Neural progenitor cell (in vitro differentiated cells): ENCODE results near the gene ANAPC16. TPM values are rescaled to one million over a fixed set of nuclear protein-coding genes. Genes with fewer than 3 reads are reported as not detected.

Experiments
- small RNA-seq: library from RNA; depleted of rRNA; stranded (forward); fragments of <200 nt; gene quantifications from one replicate; pipeline ENCODE3, GENCODE V24; 2015
- total RNA-seq: library from RNA; depleted of rRNA; stranded (reverse); fragments of >200 nt; gene quantifications from 2 replicates; pipeline ENCODE4 v1.2.3, GENCODE V29; 2015; ENCODE audit warnings: low replicate concordance

The ANAPC16 gene
- total RNA-seq, 1 donor from 2014 or later, result 217 TPM

Small RNA genes within 50 kb of the gene (small RNA-seq; reads per million reads assigned to genes)
- gene RF00019 (not detected), gene RF00340 (not detected)

Other genes with a start within 250 kb of the ANAPC16 start
- 1.9 and 3.2 TPM in 2 replicates for gene SPOCK2, start 127.5 kb upstream of the ANAPC16 start, total RNA-seq
- gene ASCC1, start 264 bp downstream of the ANAPC16 start, total RNA-seq, result 41.8 and 49.5 TPM in 2 replicates
- gene DDIT4, start 57.9 kb downstream of the ANAPC16 start, total RNA-seq, result 257 and 436 TPM in 2 replicates
- 8.8 and 16.1 TPM in 2 replicates for gene DNAJB12, start 138.9 kb downstream of the ANAPC16 start, total RNA-seq